Astrocyte (in vitro differentiated cells and primary cell): ENCODE data around the gene RAB36.

Source experiments
- CTCF ChIP-seq: IDR thresholded peaks from 2 replicates; pipeline ENCODE4 v1.5.1; 2011; ENCODE audit warnings: low read depth, mild to moderate bottlenecking, inconsistent platforms, low read length, moderate library complexity; ENCODE audit not compliant: insufficient read depth
- EZH2 ChIP-seq: IDR thresholded peaks from 2 replicates; pipeline ENCODE4 v1.6.1; 2012; ENCODE audit warnings: mild to moderate bottlenecking, low read length, inconsistent platforms; ENCODE audit not compliant: insufficient read depth

GRCh38 chr22:23107487-23108248 lies 37.6 kb upstream of the RAB36 start:
- TF ChIP-seq EZH2 = no peak
- no peak for TF ChIP-seq CTCF
